ENCODE data around the gene CRYGN.

The CRYGN gene

GRCh38 chr7:151483711-151483983 lies 43.7 kb upstream of the CRYGN start:
- no peak overlapping the region for H3K4me3 ChIP-seq (replicated peaks; ENCODE audit: insufficient read depth, low read length)
- H3K27ac ChIP-seq (replicated peaks), result no peak overlapping the region
- DNase-seq (ENCODE audit: low read depth in 1 of 2, low spot score in 1 of 2), result no peak
- TF ChIP-seq POLR2AphosphoS5 (IDR thresholded peaks at IDR 0.05; ENCODE audit: low read depth) (no peak), CTCF (IDR thresholded peaks at IDR 0.05; ENCODE audit: insufficient read depth, low read length) (no peak), REST (IDR thresholded peaks at IDR 0.05; ENCODE audit: insufficient replicate concordance, low read depth) (no peak), GABPA (IDR thresholded peaks at IDR 0.05; ENCODE audit: low read depth) (no peak), SPI1 (IDR thresholded peaks at IDR 0.05; ENCODE audit: borderline replicate concordance, low read depth) (no peak)
- H3K27me3 ChIP-seq (ENCODE audit: insufficient read depth, poor library complexity, severe bottlenecking), result no peaks in the 10 kb centered on the region

- no peak overlapping the region for H3K27ac ChIP-seq (replicated peaks)
- TF ChIP-seq CTCF (IDR thresholded peaks at IDR 0.05; ENCODE audit: insufficient read depth, low read length) (no peak), GABPA (IDR thresholded peaks at IDR 0.05; ENCODE audit: low read depth) (no peak), REST (IDR thresholded peaks at IDR 0.05; ENCODE audit: insufficient replicate concordance, low read depth) (no peak), POLR2AphosphoS5 (IDR thresholded peaks at IDR 0.05; ENCODE audit: low read depth) (no peak), SPI1 (IDR thresholded peaks at IDR 0.05; ENCODE audit: borderline replicate concordance, low read depth) (no peak)
- no peaks in the 10 kb centered on the region for H3K27me3 ChIP-seq (ENCODE audit: insufficient read depth, poor library complexity, severe bottlenecking)
- H3K4me3 ChIP-seq (replicated peaks; ENCODE audit: insufficient read depth, low read length), result no peak overlapping the region
- no peak for DNase-seq (ENCODE audit: low read depth in 1 of 2, low spot score in 1 of 2)
These were observed 43.2 kb upstream of the CRYGN start for GRCh38 chr7:151482883-151483710.

GRCh38 chr7:151481650-151482505 lies 41.9 kb upstream of the CRYGN start:
- no peak overlapping the region for H3K4me3 ChIP-seq (replicated peaks; ENCODE audit: insufficient read depth, low read length)
- H3K27ac ChIP-seq (replicated peaks), result no peak overlapping the region
- DNase-seq (ENCODE audit: low read depth in 1 of 2, low spot score in 1 of 2), result no peak
- TF ChIP-seq REST (IDR thresholded peaks at IDR 0.05; ENCODE audit: insufficient replicate concordance, low read depth) (no peak), SPI1 (IDR thresholded peaks at IDR 0.05; ENCODE audit: borderline replicate concordance, low read depth) (no peak), GABPA (IDR thresholded peaks at IDR 0.05; ENCODE audit: low read depth) (no peak), CTCF (IDR thresholded peaks at IDR 0.05; ENCODE audit: insufficient read depth, low read length) (no peak), POLR2AphosphoS5 (IDR thresholded peaks at IDR 0.05; ENCODE audit: low read depth) (no peak)
- H3K27me3 ChIP-seq (ENCODE audit: insufficient read depth, poor library complexity, severe bottlenecking), result no peaks in the 10 kb centered on the region

Measured in HL-60 (cell line).